Ishikawa (cell line): ENCODE measurements around the gene CST7.

Experiments used
- CEBPB ChIP-seq: IDR thresholded peaks from 2 replicates; pipeline ENCODE4 v1.6.1; 2012
- CREB1 ChIP-seq: IDR thresholded peaks from 2 replicates; pipeline ENCODE4 v1.6.1; 2012; ENCODE audit warnings: low read depth
- EGR1 ChIP-seq: IDR thresholded peaks from 2 replicates; pipeline ENCODE4 v1.6.1; 2012
- EP300 ChIP-seq: IDR thresholded peaks from 2 replicates; pipeline ENCODE4 v1.6.1; 2012; ENCODE audit warnings: borderline replicate concordance
- FOXM1 ChIP-seq: IDR thresholded peaks from 2 replicates; pipeline ENCODE4 v1.6.1; 2012; ENCODE audit warnings: low read depth, borderline replicate concordance
- MAX ChIP-seq: IDR thresholded peaks from 2 replicates; pipeline ENCODE4 v1.6.1; 2012
- NFIC ChIP-seq: IDR thresholded peaks from 2 replicates; pipeline ENCODE4 v1.6.1; 2012
- RAD21 ChIP-seq: IDR thresholded peaks from 2 replicates; pipeline ENCODE4 v1.6.1; 2012; ENCODE audit warnings: low read depth
- REST ChIP-seq: IDR thresholded peaks from 2 replicates; pipeline ENCODE4 v1.6.1; 2012; ENCODE audit warnings: low read depth, mild to moderate bottlenecking
- TAF1 ChIP-seq: IDR thresholded peaks from 2 replicates; pipeline ENCODE4 v1.6.1; 2012; ENCODE audit warnings: low read depth, mild to moderate bottlenecking
- TCF12 ChIP-seq: IDR thresholded peaks from 2 replicates; pipeline ENCODE4 v1.6.1; 2012; ENCODE audit warnings: low read depth
- TEAD4 ChIP-seq: IDR thresholded peaks from 2 replicates; pipeline ENCODE4 v1.6.1; 2012
- USF1 ChIP-seq: IDR thresholded peaks from 2 replicates; pipeline ENCODE4 v1.6.1; 2012
- YY1 ChIP-seq: IDR thresholded peaks from 2 replicates; pipeline ENCODE4 v1.6.1; 2012; ENCODE audit warnings: low read depth
- ZBTB7A ChIP-seq: IDR thresholded peaks from 2 replicates; pipeline ENCODE4 v1.6.1; 2012; ENCODE audit warnings: low read depth

CST7 gene

DNA sequence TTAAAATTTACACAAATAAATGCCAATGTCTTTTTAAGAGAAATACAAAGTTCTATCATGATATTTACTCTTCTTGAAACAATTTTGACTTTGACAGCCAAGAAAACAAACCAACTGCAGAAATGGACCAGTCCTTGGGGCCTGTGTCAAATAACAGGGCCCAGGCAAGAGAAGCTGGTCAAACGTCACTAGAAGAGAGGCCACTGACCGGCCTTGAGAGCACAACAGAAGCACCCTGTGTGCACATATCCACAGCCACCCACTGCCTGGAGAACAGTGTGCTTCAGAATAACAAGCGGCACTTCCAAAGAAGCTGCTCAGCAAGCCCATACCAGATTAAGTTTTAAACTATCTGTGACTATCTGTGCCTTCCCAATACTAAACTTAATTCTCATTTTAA, 28.7 kb downstream of the CST7 start:
- TF ChIP-seq RAD21, result no peak
- TF ChIP-seq TAF1, result no peak
- no peak for TF ChIP-seq MAX
- TF ChIP-seq ZBTB7A, result no peak
- TF ChIP-seq EP300, result no peak
- no peak for TF ChIP-seq NFIC

DNA sequence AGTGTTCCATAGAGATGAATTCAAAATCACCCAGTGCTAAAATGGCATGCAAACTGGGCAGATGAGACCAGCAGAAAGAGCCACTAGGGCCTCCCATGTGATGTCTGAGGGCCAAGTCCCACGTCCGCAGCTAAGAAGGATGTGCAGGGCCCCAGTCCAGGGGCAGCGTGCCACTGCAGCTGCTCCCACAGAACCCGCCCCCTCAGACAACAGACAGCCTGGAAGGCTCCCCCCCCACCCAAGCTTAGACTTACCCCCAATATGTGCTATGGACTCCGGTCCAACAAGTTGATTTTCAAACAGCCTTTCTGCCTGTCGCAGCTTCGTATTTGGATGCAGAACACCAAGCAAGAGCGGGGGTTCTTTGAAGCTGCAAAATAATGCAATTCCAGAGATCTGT, 29.4 kb downstream of the CST7 start:
- TF ChIP-seq CREB1 (no peak), TAF1 (no peak), TEAD4 (no peak), EP300 (no peak), TCF12 (no peak), CEBPB (no peak), RAD21 (no peak), REST (no peak), MAX (no peak), ZBTB7A (no peak), NFIC (no peak), YY1 (no peak), FOXM1 (no peak), USF1 (no peak), EGR1 (no peak)

- TF ChIP-seq CREB1 (no peak), CEBPB (no peak), MAX (no peak), USF1 (no peak)
These were observed 30.2 kb downstream of the CST7 start for GRCh38 chr20:24979036-24979960.

GRCh38 chr20:24980291-24981053, 31.4 kb downstream of the CST7 start:
- TF ChIP-seq TCF12, result no peak

DNA sequence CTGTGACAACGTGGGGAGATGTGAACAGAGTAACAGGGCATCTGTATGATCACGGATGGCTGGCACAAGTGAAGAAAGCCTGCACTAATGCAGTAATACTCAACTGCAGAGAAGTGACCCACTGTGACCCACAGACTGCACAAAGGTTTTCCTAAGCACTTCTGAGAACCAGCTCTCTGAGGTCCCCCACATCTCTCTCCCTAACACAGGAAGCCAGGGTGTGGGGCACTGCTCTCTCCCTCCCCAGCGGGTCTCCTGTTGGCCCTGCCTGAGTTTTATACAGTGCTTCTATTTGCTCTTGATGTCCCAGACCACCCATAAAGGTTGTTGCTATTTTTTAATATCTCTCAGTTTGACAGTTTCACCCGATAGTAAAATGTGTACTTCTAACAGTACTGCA, 32.2 kb downstream of the CST7 start:
- TF ChIP-seq REST (no peak), CREB1 (no peak), MAX (no peak), ZBTB7A (no peak), NFIC (no peak), EGR1 (no peak), TAF1 (no peak), TEAD4 (no peak), YY1 (no peak), FOXM1 (no peak), TCF12 (no peak), USF1 (no peak), EP300 (no peak), CEBPB (no peak)
